Astrocyte (in vitro differentiated cells and primary cell): ENCODE measurements around the gene DEDD2.

ENCODE experiments used
- EZH2 ChIP-seq: IDR thresholded peaks from 2 replicates; pipeline ENCODE4 v1.6.1; 2012; ENCODE audit warnings: mild to moderate bottlenecking, low read length, inconsistent platforms; ENCODE audit not compliant: insufficient read depth
- TF ChIP-seq, protein P1 (sequence below): IDR thresholded peaks from 2 replicates; pipeline ENCODE4 v1.5.1; 2011; ENCODE audit warnings: low read depth, mild to moderate bottlenecking, inconsistent platforms, low read length, moderate library complexity; ENCODE audit not compliant: insufficient read depth

DNA sequence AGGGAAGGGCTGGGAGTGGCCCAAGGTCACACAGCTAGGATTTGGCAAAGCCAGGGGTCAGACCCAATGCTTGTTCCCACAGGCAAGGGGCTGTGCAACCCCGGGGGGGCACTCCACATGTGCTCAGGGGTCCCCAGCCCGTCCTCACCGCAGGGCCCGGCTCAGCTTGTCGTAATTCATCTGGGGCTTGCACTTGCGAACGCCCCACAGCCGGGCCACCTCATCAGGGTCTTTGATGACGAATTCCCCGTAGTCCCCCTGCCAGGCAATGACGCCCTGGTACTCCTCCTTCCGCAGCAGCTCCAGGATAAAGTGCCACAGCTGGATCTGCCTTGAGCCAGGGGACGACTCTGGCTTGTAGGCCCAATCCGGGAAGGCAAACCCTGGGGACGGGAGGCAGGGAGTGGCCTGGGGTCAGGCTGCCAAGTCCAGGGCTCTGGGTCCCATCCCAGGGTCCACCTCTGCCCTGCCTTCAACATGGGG, 32.7 kb upstream of the DEDD2 start:
- TF ChIP-seq, protein P1, sequence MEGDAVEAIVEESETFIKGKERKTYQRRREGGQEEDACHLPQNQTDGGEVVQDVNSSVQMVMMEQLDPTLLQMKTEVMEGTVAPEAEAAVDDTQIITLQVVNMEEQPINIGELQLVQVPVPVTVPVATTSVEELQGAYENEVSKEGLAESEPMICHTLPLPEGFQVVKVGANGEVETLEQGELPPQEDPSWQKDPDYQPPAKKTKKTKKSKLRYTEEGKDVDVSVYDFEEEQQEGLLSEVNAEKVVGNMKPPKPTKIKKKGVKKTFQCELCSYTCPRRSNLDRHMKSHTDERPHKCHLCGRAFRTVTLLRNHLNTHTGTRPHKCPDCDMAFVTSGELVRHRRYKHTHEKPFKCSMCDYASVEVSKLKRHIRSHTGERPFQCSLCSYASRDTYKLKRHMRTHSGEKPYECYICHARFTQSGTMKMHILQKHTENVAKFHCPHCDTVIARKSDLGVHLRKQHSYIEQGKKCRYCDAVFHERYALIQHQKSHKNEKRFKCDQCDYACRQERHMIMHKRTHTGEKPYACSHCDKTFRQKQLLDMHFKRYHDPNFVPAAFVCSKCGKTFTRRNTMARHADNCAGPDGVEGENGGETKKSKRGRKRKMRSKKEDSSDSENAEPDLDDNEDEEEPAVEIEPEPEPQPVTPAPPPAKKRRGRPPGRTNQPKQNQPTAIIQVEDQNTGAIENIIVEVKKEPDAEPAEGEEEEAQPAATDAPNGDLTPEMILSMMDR: no peak
- no peak for TF ChIP-seq EZH2
